GM19043 (cell line): ENCODE measurements around the gene NOL9.
A peak's percentile ranks its signal among the peaks of the same experiment; 100 is the strongest.
"Not testable (repeated sequence)": the region's sequence is repeated elsewhere in the genome, so short reads cannot be mapped to it uniquely, and the experiment has no call there.

Experiments used
- ATAC-seq: cut with Tn5 transposase; IDR thresholded peaks from one replicate; pipeline ENCODE4 v1.9.1; 2021; ENCODE audit warnings: low read depth; ENCODE audit not compliant: unreplicated experiment

The NOL9 gene

DNA sequence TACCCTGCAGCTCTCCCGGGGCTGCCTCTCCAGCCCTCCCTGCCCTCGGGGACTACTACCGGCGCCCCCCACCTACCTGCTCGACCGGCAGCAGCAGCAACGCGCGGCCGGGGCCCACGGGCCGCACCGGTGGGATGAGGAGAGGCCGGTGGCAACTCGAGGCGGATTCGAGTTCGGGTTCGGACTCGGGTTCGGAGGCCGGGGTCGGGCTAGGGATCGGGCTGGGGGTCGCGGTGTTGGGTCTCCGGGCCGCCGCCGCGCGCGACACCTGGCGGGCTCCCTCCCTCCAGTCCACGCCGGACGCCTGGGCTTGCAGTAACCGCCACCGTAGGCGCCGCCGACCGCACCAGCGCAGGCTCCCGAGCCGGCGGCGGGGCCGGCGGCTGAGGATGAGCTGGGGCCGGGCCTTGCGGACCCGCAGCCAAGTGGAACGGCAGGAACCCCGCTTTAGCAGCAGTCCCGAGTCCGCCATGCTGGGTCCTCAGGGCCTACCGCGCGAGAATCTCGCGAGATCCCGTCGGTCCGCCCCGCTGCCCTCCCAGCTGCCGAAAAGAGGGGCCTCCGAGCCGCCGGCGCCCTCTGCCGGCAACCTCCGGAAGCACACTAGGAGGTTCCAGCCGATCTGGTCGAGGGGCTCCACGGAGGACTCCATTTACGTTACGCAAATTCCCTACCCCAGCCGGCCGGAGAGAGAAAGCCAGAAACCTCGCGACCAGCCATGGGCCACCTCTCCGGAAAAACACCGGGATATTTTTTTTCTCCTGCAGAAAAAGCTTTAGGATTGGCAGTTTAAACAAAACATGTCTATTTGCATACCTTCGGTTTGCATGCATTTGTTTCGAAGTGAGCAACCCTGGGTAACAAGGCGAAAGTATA is at the start of gene NOL9:
NOL9 (minus strand) TSS at position 483 of the 876 bp plus-strand sequence; CDS start at position 472, 11 bp downstream.
- ATAC-seq = peak; percentile 86

DNA sequence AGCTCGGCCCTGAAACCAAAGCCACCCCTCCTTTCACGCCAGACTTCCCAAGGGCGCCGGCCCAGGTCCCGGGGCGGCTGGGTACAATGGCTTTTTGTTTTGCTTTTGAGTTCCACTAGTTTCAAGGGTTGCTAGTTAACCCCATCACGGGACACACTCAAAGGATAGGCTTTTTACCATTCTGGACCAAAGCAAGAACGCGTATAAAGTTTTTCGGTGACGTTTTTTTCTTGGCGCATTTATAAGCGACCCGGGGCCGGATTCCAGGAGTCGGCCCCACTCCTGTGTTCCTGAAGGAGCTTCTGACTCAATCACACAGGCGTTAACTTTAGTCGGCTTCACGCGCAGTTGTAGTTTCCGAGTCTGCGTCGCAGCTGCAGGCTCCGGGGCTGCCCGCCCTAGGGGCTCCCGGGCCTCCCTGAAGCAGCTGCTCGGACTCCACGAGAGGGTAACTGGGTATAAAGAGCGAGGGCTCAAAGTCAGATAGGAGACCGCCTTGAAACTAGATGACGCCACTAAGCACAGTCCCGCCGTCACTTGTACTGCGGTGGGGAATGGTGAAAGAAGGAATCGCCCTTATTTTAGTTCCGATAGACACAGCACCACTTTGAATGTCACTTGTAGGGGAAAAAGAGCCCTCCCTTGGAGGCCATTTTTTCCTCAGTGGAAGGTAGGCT is 49.1 kb upstream of the NOL9 start:
- ATAC-seq = peak; percentile 28

DNA sequence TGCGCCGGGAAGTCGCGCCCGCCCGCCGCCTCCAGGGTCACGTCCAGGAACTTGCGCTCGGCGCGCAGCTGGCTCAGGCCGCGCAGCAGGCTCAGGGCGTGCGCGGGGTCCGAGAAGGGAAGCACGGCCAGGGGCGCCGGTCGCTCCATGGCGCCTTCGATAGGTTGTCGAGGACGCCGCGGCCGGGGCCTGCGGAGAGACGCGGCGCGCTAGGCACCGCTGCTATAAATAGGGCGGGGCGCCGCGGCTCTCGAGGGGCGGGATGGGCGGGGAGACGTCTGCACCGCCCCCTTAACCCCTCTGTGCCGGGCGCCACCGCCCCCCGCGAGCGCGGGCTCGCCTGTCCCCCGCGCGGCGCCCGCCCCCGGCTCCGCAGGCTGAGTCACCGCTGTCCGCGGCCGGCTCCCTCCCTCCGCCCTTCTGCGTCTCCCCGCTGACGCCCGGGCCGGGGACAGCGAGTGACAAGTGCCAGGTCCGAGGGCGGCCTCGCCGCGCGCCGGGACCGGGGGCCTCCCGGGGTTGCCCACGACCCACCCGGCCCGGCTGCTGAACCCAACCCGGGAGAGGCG is 48.4 kb upstream of the NOL9 start, which contains the start of gene KLHL21:
KLHL21 (minus strand) TSS at position 201 of the 569 bp plus-strand sequence; CDS start at position 149, 52 bp downstream.
- peak; percentile 42 for ATAC-seq

DNA sequence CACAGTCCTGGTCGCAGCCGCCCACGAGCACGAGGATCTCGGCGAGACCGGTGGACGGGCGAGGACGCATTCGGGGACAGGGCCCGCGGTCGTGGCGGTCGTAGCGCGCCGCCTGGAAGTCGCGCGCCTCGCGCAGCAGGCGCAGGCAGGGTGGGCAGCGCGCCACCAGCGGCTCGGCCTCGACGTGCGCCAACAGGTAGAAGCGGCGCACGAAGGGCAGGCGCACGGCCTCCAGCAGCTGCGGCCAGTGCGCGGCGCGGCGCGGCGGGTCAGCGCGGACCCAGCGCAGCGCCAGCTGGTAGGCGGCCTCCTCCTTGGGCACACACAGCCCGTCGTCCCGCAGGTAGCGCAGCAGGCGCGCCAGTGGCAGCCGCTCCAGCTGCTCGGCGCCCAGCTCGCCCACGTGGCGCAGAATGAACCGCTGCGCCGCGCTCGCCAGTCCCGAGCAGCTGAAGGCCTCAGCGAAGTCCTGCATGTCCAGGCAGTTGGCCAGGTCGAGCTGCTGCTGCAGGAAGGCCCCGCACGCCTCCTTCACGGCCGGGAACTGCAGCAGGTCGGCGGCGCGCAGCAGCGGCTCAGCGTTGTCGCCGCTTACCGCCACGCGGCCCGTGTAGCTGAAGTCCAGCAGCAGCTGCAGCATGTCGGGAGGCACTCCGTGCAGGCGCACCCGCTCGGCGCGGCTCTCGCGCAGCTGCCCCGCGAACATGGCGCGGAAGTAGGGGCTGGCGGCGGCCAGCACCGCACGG is 47.8 kb upstream of the NOL9 start:
- ATAC-seq = peak; percentile 27

DNA sequence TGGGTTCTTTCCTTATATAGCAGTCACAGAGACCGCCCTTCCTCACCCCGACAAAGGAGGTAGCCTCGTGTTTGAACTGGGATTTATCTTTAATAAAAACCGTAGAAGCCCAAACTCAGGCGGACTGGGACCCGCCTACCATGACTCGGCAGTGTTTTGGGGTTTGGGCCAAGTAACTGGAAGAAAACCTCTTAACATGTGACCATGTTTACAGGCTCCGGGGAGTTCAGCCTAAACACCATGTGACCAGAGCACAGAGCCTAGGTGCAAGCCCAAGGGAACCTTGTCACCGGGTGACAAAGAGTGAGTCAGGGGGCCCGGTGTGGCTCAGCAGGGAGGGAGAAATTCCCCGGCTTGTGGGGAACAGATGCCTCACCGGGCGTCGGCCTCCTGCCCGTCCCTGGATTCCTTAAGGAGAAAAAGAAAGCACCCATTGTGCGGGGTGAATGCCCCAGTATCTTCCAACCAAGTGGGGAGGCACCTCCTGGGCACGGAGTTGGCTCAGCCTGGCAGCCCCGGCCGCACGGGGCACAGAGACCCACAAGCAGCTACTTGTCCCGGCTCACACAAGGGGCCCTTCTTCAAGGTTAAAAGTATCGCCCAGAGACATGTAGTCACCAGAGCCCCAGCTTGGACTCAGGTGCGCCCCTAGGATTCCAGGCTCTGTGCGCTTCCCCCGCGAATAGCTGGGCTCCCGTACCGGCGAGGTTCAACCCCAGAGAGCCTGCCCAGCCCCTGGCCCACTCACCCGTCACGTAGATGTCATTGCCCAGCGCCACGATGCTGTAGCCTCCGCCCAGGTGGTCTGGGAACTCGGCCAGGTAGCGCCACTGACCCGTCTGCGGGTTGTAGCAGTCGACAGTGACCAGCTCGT is 47.0 kb upstream of the NOL9 start:
- no peak for ATAC-seq

DNA sequence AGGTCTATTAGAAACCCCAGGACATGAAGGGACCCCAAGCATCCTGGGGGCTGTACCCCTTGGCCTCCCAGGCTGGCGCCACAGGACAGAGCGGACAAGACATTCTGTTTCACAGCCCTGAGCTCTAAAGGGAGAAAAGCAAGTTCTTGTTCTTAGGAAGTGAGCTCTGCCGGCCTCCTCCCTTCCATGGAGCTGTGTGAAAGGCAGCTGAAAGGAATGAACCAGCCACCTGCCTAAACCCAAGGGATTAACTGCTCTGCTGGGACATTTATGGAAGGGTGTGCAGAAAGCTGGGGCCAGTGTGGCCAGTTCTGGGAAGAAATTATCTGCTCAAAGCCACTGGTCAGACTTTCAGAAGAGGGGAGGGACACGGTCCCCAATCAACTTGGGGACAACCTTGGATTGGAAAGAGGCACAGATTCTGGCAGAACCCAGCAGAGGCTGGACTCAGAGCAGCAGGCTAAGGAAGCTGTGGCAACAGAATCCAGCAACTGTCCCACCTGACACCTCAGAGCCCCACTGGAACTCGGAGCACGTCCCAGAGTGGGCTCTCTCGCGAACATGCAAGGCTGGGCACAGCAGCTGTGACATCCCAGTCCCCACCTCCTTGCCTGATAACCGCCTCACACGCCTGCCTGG is 46.2 kb upstream of the NOL9 start:
- no peak for ATAC-seq

DNA sequence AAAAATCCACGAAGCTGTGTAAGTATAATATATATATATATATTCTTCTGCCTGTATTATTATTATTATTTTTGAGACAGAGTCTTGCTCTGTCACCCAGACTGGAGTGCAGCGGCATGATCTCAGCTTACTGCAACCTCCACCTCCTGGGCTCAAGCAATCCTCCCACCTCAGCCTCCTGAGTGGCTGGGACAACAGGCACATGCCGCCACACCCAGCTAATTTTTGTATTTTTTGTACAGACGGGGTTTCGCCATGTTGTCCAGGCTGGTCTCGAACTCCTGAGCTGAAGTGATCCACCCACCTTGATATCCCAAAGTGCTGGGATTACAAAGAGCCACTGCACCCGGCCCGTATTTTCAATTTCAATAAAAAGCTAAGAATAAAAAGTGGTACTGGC is 45.7 kb upstream of the NOL9 start:
- ATAC-seq = not testable (repeated sequence)

DNA sequence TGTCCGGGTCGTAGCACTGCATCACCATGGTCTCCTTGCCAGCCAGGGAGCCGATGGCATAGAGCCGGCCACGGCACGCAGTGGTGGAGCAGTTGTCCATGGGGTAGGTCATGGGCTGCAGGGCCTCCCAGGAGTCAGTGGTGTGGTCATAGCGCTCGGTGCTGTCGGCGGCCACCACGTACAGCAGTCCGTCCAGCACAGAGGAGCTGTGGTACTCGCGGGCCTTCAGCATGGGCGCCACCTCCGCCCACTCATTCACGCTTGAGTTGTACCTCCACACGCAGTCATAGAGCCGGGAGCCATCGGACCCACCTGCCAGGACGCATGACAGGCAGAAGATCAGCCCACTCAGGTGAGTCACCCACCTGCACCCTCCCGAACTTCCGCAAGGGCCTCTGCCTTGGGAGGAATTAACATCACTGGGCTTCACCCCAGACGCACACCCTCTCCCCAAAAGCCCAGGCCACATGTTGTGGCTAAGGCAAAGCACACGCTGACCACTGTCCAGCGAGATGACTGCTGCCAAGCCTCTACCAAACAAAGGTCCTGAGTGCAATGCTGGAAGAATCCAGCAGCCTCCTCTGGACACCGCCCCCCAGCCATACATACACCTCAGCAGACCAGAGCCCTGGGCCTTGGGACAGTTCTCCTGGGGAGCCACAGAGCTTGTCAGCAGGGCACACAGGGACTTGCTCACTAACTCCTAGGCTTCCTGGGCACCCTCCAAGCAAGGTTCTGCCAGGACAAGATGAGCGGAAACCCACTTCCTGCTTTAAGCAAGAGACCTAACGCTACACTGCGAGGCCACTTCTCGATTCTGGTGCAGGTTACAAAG is 45.0 kb upstream of the NOL9 start:
- ATAC-seq = no peak

DNA sequence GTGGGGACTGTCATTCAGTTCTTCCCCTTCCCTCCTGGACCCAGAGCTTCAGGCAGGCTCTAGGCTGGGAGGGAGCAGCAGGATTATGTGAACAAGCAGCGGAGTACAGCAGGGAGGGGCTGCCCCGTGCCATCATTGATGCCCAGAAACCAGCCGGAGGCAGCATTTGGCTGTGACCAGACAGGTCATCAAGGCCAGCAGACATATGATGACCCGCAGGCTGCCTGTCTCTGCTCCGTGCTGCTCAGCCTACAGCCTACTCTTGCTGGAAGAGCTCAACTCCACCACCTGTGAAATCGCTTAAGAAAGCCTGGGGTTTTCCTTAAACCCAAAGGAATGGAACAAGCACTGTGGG is 43.4 kb upstream of the NOL9 start:
- no peak for ATAC-seq

DNA sequence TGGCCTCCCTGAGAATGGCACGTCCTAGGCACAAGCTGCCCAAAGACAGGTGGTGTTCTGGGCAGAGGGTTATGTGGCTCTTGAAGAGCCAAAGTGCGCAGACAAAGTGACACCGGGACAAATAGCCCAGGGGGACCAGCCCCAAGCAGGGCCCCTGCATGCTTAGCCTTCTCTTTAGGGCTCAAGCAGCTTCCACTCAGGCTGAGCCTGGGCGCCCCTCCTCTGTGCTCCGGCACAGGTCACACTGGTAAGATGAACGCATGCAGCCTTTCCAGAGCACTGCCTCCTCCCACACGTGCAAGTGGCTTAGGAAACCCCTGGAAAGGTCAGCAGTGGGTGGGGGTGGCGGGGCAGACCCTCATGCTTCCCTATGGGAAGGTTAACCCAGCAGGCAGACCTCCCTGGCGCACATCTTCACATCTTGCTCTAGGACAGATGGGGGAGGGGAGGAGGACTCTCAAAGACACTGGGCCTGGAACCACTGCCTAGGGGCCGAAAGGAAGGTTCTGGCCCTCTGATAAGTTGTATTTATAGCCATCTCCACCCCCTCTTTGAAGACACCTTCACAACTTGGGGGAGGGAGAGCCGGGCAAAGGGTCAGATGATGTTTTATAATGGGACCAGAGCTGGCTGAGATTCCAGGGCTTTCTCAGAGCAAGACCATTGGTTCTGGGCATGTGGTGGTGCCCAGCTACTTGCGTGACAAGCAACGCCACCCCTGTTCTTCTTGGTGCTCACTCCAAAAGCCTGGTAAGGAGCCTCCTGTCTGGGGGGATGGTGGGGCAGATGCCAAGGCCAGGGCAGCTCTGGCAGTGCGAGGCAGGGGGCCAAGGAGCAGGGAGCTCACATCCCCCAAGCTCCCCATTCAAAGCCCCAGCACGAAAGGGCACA is 42.8 kb upstream of the NOL9 start:
- ATAC-seq = no peak

DNA sequence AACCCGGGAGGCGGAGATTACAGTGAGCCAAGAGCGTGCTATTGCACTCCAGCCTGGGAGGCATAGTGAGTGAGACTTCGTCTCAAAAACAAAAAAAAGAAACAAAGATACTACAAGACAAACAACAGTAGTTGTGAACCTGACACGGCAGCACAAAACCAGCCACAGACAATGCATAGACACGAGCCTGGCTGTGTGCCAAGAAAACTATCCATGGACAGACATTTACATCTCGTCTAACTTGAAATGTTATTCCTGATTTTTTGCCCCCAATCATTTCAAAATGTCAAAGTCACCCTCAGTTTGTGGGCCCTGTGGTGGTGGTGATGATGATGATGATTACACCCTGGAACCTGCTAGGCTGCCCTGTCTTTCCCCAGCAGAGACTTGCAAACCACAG is 42.0 kb upstream of the NOL9 start:
- no peak for ATAC-seq

DNA sequence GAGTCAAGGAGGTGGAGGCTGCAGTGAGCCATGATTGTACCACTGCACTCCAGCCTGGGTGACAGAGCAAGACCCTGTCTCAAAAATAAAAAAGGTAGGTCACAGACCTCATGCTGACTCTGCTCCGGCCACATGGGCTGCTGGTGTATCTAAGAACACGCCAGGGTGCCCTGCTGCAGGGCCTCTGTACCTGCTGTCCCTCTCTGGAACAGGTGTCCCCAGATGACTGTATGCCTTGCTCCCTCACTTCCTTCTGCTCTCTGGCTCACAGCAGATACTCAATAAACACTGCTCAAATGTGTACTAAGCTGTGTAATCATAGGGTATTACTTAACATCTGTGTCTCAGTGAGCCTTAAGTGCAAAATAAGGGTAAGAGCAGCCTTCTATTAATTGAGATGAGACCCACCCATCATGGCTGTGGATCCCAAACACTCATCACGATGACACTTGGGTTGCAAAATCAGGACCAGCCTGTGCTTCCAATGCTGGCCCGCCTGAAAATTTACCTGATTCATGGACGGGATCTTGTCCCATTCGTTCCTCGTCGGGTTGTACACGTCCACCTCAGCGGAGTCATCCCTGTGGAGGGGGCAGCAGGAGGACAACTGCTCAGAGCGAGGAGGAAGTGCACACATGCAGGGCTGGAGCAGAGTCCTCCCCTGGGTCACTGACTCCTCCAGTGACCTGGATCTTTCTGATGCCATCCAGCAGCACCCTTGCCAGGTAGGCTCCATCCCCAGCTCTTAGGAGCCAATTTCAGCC is 40.8 kb upstream of the NOL9 start:
- no peak for ATAC-seq

DNA sequence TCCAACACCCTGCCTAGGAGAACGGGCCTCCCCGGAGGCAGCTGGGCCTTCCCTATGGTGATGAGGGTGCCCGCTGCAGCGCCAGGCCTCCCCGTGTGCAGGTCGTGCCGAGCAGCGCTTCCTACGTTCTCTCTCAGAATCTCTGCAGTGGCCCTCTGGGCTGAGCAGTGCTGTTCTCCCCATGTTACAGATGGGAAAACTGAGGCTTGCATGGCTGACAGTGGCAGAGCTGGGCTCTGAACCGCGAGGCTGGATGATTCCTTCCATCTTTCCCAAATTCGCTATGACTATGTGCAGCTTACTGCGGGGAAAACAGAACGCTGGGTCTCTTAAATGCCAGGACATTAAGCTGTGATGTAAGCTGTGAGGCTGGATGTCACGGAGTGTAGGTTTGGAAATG is 39.5 kb upstream of the NOL9 start:
- no peak for ATAC-seq

DNA sequence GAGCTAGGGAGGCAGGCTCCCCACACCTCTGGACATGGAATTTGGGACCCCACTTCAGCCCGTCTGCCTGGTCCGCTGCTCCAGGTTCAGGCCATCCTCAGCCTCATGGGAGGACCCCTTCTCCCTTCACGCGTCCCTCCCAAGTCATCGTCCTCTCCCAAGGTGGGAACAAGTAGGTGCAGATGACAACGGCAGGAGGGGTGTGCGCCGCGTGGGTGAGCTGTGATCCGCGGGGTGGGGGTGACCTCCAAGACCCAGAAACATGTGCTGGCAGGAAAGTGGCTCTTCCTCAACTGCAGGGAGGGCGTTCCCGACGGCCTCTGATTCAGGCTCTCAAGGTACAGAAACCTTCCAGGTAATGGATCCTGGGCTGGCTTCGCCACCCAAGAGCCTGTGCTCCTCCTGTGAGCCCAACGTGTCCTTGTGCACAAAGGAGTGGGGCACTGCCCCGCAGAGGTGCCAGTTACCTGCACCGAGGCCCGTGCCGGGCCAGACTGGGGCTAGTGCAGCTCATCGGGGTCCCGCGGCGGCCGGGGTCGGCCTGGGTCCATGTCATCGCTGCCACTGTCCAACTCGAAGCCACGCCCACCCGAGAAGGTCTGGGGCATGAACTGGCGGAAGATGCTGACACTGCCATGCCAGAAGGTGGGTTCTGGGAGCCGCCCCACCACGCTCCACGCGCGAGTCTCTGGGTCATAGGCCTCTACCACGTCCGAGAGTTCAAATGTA is 38.7 kb upstream of the NOL9 start:
- ATAC-seq = no peak

DNA sequence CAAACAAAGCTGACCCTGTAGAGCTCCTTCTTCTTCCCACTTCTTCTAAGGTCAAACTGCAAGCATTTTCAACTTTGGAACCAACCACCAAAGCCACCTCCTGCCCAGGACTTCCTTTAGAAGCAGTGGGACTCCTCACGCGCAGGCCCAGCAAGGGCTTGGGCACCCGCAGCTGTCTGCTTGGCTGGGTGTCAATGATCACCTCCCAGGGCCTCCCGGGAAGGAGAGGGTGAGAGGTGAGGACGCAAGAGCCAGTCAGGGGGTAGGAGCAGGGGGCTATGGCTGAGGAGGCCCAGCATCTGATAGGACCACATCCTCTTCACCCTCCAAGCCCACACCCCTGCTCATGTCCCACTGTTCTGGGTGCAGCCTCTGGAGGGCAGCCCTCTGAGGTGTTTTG is 38.1 kb upstream of the NOL9 start:
- ATAC-seq = no peak

DNA sequence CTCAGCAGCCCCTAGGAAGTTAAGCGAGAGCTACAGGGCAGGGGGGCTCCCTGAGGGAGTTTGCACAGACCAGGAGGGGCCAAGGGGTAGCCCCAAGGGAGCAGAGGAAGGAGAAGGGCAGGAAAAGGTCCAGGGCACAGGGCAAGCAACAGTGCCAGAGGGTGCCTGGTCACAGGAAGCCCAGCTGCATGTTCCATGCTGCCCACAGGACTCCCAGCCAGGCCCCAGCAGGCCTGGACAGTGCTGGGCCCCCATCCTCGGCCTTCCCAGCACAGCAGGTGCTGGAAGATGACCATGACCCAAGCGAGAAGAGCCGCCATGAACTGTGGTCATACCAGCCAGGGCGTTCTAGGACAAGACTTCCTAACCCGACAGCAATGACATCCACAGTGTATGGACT is 37.3 kb upstream of the NOL9 start:
- ATAC-seq = no peak
